Heart left ventricle (tissue), 16 donors: ENCODE results near the gene ACMSD. TPM values are rescaled to one million over a fixed set of nuclear protein-coding genes. Genes with fewer than 3 reads are reported as not detected.

ENCODE experiments used
- ATAC-seq, 4 donors: fragments of 200-7000 bp; cut with Tn5 transposase; one replicate each; pipeline ENCODE4 v1.9.1; 2020 to 2022; ENCODE audit warnings: moderate library complexity in 4 of 4, mild to moderate bottlenecking in 3 of 4, moderate number of reproducible peaks in 1 of 4
- DNase-seq, 5 donors: peaks; one replicate each; pipeline ENCODE4 v3.0.0-alpha.2; 2020
- H3K27ac ChIP-seq, 12 donors: fragments of 200-600 bp; sonication (generic) in 4 of 12; one replicate each; pipeline versions ENCODE4 v1.5.0 to v1.8.0; 2016 to 2022; ENCODE audit warnings: mild to moderate bottlenecking in 2 of 12
- H3K27me3 ChIP-seq, 9 donors: fragments of 200-600 bp; sonication (generic) in 2 of 9; one replicate each; pipeline versions ENCODE4 v1.5.1 to v1.8.0; 2016 to 2022; ENCODE audit warnings: mild to moderate bottlenecking in 3 of 9
- H3K36me3 ChIP-seq, 9 donors: fragments of 200-600 bp; sonication (generic) in 2 of 9; one replicate each; pipeline versions ENCODE4 v1.5.0 to v1.8.0; 2018 to 2022; ENCODE audit warnings: mild to moderate bottlenecking in 2 of 9
- H3K4me1 ChIP-seq, 12 donors: fragments of 200-600 bp; sonication (generic) in 4 of 12; one replicate each; pipeline versions ENCODE4 v1.5.0 to v1.8.0; 2016 to 2022; ENCODE audit warnings: mild to moderate bottlenecking in 3 of 12
- H3K4me3 ChIP-seq, 12 donors: fragments of 200-600 bp; sonication (generic) in 4 of 12; one replicate each; pipeline versions ENCODE4 v1.5.0 to v1.8.0; 2017 to 2022; ENCODE audit warnings: mild to moderate bottlenecking in 9 of 12, moderate library complexity in 4 of 12
- H3K9me3 ChIP-seq, 12 donors: fragments of 200-600 bp; sonication (generic) in 4 of 12; one replicate each; pipeline versions ENCODE4 v1.5.0 to v1.8.0; 2016 to 2022; ENCODE audit warnings: mild to moderate bottlenecking in 1 of 12
- POLR2A ChIP-seq, 2 donors: fragments of 450-650 bp; IDR thresholded peaks; one replicate each; pipeline ENCODE4 v1.6.1; 2017; ENCODE audit warnings: antibody characterized with exemption in 2 of 2, mild to moderate bottlenecking in 2 of 2, moderate library complexity in 2 of 2
- WGBS, 4 donors: extraction: QIAGEN DNeasy Blood & Tissue Kit in 2 of 4; methylation state at CpG; one replicate each; pipeline versions ENCODE4 v1.1.5 to v1.1.7; 2013 to 2018; 5-methylcytosine and 5-hydroxymethylcytosine counted together
- intact Hi-C, 10 donors: fragments of 100-400 bp; cut with DNase I; formaldehyde crosslinking; loops; one replicate each; pipeline versions ENCODE4 v1.11.1 to v1.14.2; 2022
- polyA plus RNA-seq, 2 donors: library from polyadenylated mRNA; stranded (reverse); fragments of 200-250 nt; gene quantifications; one replicate each; pipeline ENCODE4 v1.2.3, GENCODE V29; 2013
- total RNA-seq, 9 donors: library from RNA; depleted of rRNA in 2 of 9; stranded (reverse); fragments of >200 nt in 2 of 9; fragmentation: NEBNext Ultra II Directional in 3 of 9; extraction: Animal tissue kit (Norgen Biotek cat#: 25700) in 3 of 9; gene quantifications; one replicate each; pipeline versions ENCODE4 v1.1.0 to v1.2.4, GENCODE V29; 2016 to 2023
- TF ChIP-seq, protein P1 (sequence below), 12 donors: fragments of 200-600 bp; sonication (generic) in 4 of 12; IDR thresholded peaks; one replicate each; pipeline versions ENCODE4 v1.5.0 to v1.8.0; 2018 to 2022; ENCODE audit warnings: antibody characterized with exemption in 12 of 12, mild to moderate bottlenecking in 5 of 12
- donor health status: ischemic (EF 13 %, LVEDD 7.1; RV severe dilation, severe dysfunction).
- donor health status: healthy with polysubstance abuse.
- donor health status: DM: no; HTN: yes; CAD: no.
- donor health status: DM: no; HTN: no; CAD: no.
- donor health status: ischemic (EF 25% LVEDD 6.9; RV normal size, moderate dysfunction).
- donor health status: ischemic (EF 25% LVEDD 5.7; RV mildly dilated, moderate dysfunction).
- donor health status: healthy.
- donor health status: DM: yes; HTN: yes; CAD: no.
- donor health status: ischemic (EF 35%, LVEDD 5.7; RV mildly dilated, moderate dysfunction).
- donor health status: nonischemic (EF 11% LVEDD 7.7; RV severe dilation, severe dysfunction).
- donor health status: DM: yes; HTN: yes; CAD: no.
- donor health status: PGD.
- donor health status: ischemic (EF 29% LVEDD 5.4; RV normal size, mild dysfunction).
- donor health status: nonischemic (EF 23%, LVEDD 6.1; RV moderate dilation, normal function).

ACMSD gene
- total and polyA plus RNA-seq, 11 donors: not detected

DNA sequence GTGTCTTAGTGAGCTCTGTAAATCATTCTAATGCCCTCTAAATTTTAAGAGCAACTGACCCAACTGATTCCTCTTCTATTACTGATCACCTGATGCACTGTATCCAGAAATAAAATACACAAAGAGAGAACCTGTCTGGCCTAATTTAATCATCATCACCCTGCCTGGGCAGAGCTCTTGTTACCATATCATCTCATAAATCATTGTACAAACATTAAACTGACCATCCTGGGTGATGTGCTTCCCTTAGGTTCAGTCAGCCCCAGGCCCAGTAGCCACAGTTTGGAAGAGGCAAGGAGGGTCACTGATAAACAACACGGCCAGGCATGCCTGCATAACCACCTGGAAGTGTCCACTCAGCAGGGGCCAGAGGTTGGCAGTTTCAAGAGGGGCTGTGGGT, 22.7 kb upstream of the ACMSD start:
- no peaks in the 10 kb centered on the region for H3K4me1 ChIP-seq
- no peaks in the 10 kb centered on the region for H3K27me3 ChIP-seq
- no peak for DNase-seq
- WGBS, 4 donors: 21 to 67% (median 51%) methylated on average over 1 of the region's 1 CpG
- intact Hi-C loops: no loop called here
- H3K36me3 ChIP-seq: no peaks in the 10 kb centered on the region
- H3K9me3 ChIP-seq: peaks cover 0 to 19% (median 9%) of the 10 kb centered on the region in 12 donors
- H3K27ac ChIP-seq: no peak overlapping the region
- H3K4me3 ChIP-seq: no peak overlapping the region
- TF ChIP-seq POLR2A (IDR thresholded peaks at IDR 0.05): no peak
- TF ChIP-seq, protein P1, sequence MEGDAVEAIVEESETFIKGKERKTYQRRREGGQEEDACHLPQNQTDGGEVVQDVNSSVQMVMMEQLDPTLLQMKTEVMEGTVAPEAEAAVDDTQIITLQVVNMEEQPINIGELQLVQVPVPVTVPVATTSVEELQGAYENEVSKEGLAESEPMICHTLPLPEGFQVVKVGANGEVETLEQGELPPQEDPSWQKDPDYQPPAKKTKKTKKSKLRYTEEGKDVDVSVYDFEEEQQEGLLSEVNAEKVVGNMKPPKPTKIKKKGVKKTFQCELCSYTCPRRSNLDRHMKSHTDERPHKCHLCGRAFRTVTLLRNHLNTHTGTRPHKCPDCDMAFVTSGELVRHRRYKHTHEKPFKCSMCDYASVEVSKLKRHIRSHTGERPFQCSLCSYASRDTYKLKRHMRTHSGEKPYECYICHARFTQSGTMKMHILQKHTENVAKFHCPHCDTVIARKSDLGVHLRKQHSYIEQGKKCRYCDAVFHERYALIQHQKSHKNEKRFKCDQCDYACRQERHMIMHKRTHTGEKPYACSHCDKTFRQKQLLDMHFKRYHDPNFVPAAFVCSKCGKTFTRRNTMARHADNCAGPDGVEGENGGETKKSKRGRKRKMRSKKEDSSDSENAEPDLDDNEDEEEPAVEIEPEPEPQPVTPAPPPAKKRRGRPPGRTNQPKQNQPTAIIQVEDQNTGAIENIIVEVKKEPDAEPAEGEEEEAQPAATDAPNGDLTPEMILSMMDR (IDR thresholded peaks at IDR 0.05): no peak
- no peak for ATAC-seq

DNA sequence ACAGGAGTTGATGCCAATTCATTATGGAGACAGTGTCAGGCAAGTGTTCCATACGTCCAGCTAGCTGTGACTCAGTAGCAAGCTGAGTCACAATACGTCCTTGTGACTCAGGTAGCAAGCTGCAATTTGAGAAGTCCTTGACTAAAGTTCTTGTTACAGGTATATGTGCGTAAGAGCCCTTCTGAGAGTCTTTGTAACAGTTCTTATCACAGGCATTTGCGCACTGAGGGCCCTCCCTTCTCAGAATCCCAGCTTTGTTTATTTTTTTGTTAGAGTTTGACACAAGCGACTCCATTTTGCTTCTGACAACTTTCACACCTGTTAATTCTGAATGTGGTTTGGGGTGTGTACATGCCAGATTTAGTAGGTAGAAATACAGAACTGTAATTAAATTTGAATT, 20.1 kb upstream of the ACMSD start:
- peaks cover 0 to 1% (median 0%) of the 10 kb centered on the region in 12 donors for H3K9me3 ChIP-seq
- H3K27ac ChIP-seq: no peak overlapping the region
- 83 to 92% (median 90%) methylated on average over 5 of the region's 5 CpGs for WGBS, 4 donors
- intact Hi-C loops: no loop called here
- TF ChIP-seq POLR2A (IDR thresholded peaks at IDR 0.05): no peak
- TF ChIP-seq, protein P1 (IDR thresholded peaks at IDR 0.05): no peak
- no peak overlapping the region for H3K4me3 ChIP-seq
- no peaks in the 10 kb centered on the region for H3K27me3 ChIP-seq
- H3K4me1 ChIP-seq: no peaks in the 10 kb centered on the region
- H3K36me3 ChIP-seq: no peaks in the 10 kb centered on the region
- ATAC-seq (no peak), DNase-seq (no peak)

DNA sequence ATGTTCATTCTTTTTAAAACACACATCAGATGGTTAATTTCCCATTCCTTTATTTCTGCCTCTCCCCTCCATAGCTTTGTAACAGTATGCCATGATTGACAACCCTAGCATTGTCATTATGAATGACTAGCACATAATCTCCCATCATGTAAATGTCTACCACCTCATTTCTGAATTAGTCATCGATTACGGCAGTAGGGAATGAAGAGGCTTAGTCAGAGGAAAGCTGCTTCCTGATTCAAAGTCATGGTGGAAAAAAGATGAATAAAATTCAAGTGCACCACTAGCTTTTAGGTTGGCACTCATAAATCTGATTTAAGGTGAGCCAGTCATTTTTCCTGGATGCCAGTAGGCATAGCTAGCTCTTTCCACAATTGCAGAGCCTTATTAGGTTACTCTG, 19.1 kb upstream of the ACMSD start:
- no peak overlapping the region for H3K27ac ChIP-seq
- WGBS, 4 donors: 83 to 93% (median 88%) methylated on average over 2 of the region's 2 CpGs
- H3K36me3 ChIP-seq: no peaks in the 10 kb centered on the region
- no peak overlapping the region for H3K4me3 ChIP-seq
- H3K9me3 ChIP-seq: no peaks in the 10 kb centered on the region
- no peak for DNase-seq
- no peaks in the 10 kb centered on the region for H3K27me3 ChIP-seq
- TF ChIP-seq POLR2A (IDR thresholded peaks at IDR 0.05): no peak
- TF ChIP-seq, protein P1 (IDR thresholded peaks at IDR 0.05): no peak
- no peak for ATAC-seq
- H3K4me1 ChIP-seq: no peaks in the 10 kb centered on the region
- intact Hi-C loops: no loop called here

DNA sequence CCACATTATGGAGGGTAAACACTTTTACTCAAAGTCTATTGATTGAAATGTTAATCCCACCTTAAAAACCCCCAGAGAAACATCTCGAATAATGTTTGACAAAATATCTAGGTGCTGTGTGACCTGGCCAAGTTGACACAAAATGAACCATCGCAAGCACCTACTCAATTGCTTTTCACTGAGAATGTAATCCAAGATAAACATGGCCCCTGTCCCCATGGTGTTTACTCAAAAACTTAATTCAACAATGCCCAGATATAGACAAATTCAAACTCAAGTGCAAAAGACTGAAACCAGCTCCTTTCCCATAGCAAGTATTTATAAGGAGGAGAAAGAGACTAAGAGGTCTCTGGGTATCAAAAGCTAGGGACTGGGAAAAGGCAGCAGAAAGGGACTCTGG, 15.0 kb upstream of the ACMSD start:
- Histone ChIP-seq H3K4me3 (no peak overlapping the region), H3K4me1 (no peaks in the 10 kb centered on the region), H3K36me3 (no peaks in the 10 kb centered on the region), H3K9me3 (no peaks in the 10 kb centered on the region), H3K27me3 (no peaks in the 10 kb centered on the region), H3K27ac (no peak overlapping the region)
- intact Hi-C loops: no loop called here
- DNase-seq (no peak), ATAC-seq (no peak)
- TF ChIP-seq, protein P1 (IDR thresholded peaks at IDR 0.05): no peak
- 82 to 91% (median 88%) methylated on average over 2 of the region's 2 CpGs for WGBS, 4 donors
